HepG2 (cell line): ENCODE results near the gene A4GNT. TPM values are rescaled to one million over a fixed set of nuclear protein-coding genes. Genes with fewer than 3 reads are reported as not detected.

Experiments
- ARID4A ChIP-seq: sonication (generic); formaldehyde crosslinking; IDR thresholded peaks from 2 replicates; pipeline ENCODE4 v1.5.0; 2020; ENCODE audit warnings: mild to moderate bottlenecking, missing genetic modification reagents, borderline replicate concordance
- BRD4 ChIP-seq: sonication (generic); formaldehyde crosslinking; IDR thresholded peaks from 2 replicates; pipeline ENCODE4 v1.4.0; 2020; ENCODE audit warnings: missing genetic modification reagents
- POGZ ChIP-seq: sonication (generic); formaldehyde crosslinking; IDR thresholded peaks from 2 replicates; pipeline ENCODE4 v1.4.0; 2020; ENCODE audit warnings: mild to moderate bottlenecking, missing genetic modification reagents
- PRDM10 ChIP-seq: sonication (generic); formaldehyde crosslinking; IDR thresholded peaks from 2 replicates; pipeline ENCODE4 v1.4.0; 2020; ENCODE audit warnings: low read depth, missing genetic modification reagents
- REST ChIP-seq, 2 experiments: IDR thresholded peaks; 2 replicates each; pipeline ENCODE4 v1.6.1; 2011 to 2012; ENCODE audit warnings: low read length in 2 of 2, borderline replicate concordance in 1 of 2, low read depth in 1 of 2, mild to moderate bottlenecking in 1 of 2, moderate library complexity in 1 of 2
- TBX3 ChIP-seq: fragments of 450-650 bp; IDR thresholded peaks from 2 replicates; pipeline ENCODE4 v1.6.1; 2017; ENCODE audit warnings: antibody characterized with exemption, mild to moderate bottlenecking, inconsistent platforms, borderline replicate concordance
- ZNF180 ChIP-seq: sonication (generic); formaldehyde crosslinking; IDR thresholded peaks from 2 replicates; pipeline ENCODE4 v1.4.0; 2020; ENCODE audit warnings: low read depth, missing genetic modification reagents, borderline replicate concordance
- ZNF24 ChIP-seq: fragments of 450-650 bp; IDR thresholded peaks from 2 replicates; pipeline ENCODE4 v1.6.1; 2017; ENCODE audit warnings: antibody characterized with exemption, mild to moderate bottlenecking
- ZNF468 ChIP-seq: sonication (generic); formaldehyde crosslinking; IDR thresholded peaks from 2 replicates; pipeline ENCODE4 v1.8.0; 2022; ENCODE audit warnings: mild to moderate bottlenecking, moderate library complexity, missing genetic modification reagents
- ZNF891 ChIP-seq: sonication (generic); formaldehyde crosslinking; IDR thresholded peaks from 2 replicates; pipeline ENCODE4 v1.5.0; 2020; ENCODE audit warnings: mild to moderate bottlenecking, missing genetic modification reagents
- polyA plus RNA-seq, 8 experiments: library from polyadenylated mRNA; depleted of rRNA in 3 of 8; stranded (reverse) in 7 of 8; unstranded in 1 of 8; fragments of >200 nt; fragmentation: Illumina TruSeq in 4 of 8; extraction: Trizol in 4 of 8; gene quantifications; 2 replicates each; pipeline versions ENCODE4 v1.2.1 to v1.2.3, GENCODE V29; 2011 to 2016; ENCODE audit warnings: low read depth in 4 of 8, missing spikeins in 1 of 8, mixed read lengths in 1 of 8; ENCODE audit not compliant: insufficient read depth in 1 of 8
- total RNA-seq, 5 experiments: library from RNA; depleted of rRNA; stranded (reverse); fragments of >200 nt; fragmentation: Illumina TruSeq; extraction: Trizol; gene quantifications; 2 replicates each; pipeline ENCODE4 v1.2.3, GENCODE V29; 2016; ENCODE audit warnings: low read depth in 1 of 5
- TF ChIP-seq, protein P1 (sequence below): sonication (generic); formaldehyde crosslinking; IDR thresholded peaks from 2 replicates; pipeline ENCODE4 v1.4.0; 2020; ENCODE audit warnings: low read depth, mild to moderate bottlenecking, missing genetic modification reagents
- TF ChIP-seq, protein P2 (sequence below): sonication (generic); formaldehyde crosslinking; conservative IDR thresholded peaks from 2 replicates; pipeline ENCODE4 v1.4.0; 2020; ENCODE audit warnings: missing genetic modification reagents

The A4GNT gene
- total and polyA plus RNA-seq, 2 of the 13 experiments (the other 11 are each of a cell fraction or from before 2014, with no cell fraction given), result not detected

DNA sequence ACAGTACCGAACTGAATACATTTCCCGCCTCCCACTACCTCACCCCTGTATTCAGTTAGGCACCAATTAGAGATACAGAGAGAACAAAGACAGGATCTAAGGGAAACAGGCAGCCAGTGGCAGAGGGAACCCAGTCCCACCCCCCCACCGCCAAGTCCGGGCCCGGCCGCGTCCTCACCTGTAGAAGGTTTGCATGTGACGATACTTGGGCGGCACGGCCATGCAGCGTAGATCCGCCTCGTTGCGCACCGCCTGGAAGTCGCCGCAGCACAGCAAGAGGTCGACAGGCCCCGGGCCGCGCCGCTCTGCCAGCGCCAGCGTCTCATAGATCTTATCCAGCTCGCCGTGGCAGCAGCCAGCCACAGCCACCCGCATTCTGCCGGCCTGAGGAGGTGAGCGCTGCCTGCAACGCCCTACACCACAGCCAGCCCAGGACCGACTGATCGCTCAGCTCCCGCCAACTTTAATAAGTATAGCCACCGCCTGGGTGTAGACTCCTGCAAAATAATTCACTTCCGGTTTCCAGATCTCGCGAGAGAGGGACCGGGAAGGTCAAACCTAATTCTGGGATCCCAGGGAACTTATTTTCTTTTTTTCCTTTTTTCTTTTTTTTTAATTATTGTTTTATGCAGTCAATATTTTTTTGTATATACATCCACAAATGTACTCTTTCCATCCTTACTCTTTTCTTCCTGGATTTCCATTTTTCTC is 42.4 kb upstream of the A4GNT start, which contains the start of gene DBR1 (continued):
- TF ChIP-seq ARID4A (CRISPR knock-in tag), result peak; percentile 89
- peak; percentile 74; the same call in 1 of the 2 replicates for TF ChIP-seq BRD4 (CRISPR knock-in tag)
- TF ChIP-seq, protein P1, sequence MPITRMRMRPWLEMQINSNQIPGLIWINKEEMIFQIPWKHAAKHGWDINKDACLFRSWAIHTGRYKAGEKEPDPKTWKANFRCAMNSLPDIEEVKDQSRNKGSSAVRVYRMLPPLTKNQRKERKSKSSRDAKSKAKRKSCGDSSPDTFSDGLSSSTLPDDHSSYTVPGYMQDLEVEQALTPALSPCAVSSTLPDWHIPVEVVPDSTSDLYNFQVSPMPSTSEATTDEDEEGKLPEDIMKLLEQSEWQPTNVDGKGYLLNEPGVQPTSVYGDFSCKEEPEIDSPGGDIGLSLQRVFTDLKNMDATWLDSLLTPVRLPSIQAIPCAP (CRISPR knock-in tag), result 0 out of 2 replicates have a peak, but pooled peaks have one; percentile 47
- TF ChIP-seq REST (IDR thresholded peaks at IDR 0.05; ENCODE audit: borderline replicate concordance in 1 of 2, low read depth in 1 of 2, low read length in 2 of 2), result peak in 1 of 2 experiments; percentile 74; a peak in 2 of 4 replicates
- TF ChIP-seq PRDM10, result peak; percentile 46; the same call in 1 of the 2 replicates
- TF ChIP-seq ZNF468 (CRISPR knock-in tag), result no peak
- TF ChIP-seq POGZ (CRISPR knock-in tag), result peak; percentile 41; the same call in 1 of the 2 replicates
- TF ChIP-seq TBX3, result no peak
- TF ChIP-seq, protein P2, sequence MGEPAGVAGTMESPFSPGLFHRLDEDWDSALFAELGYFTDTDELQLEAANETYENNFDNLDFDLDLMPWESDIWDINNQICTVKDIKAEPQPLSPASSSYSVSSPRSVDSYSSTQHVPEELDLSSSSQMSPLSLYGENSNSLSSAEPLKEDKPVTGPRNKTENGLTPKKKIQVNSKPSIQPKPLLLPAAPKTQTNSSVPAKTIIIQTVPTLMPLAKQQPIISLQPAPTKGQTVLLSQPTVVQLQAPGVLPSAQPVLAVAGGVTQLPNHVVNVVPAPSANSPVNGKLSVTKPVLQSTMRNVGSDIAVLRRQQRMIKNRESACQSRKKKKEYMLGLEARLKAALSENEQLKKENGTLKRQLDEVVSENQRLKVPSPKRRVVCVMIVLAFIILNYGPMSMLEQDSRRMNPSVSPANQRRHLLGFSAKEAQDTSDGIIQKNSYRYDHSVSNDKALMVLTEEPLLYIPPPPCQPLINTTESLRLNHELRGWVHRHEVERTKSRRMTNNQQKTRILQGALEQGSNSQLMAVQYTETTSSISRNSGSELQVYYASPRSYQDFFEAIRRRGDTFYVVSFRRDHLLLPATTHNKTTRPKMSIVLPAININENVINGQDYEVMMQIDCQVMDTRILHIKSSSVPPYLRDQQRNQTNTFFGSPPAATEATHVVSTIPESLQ (CRISPR knock-in tag), result 0 out of 2 replicates have a peak, but pooled peaks have one; percentile 32
- no peak for TF ChIP-seq ZNF891 (CRISPR knock-in tag)
- no peak for TF ChIP-seq ZNF24
- no peak for TF ChIP-seq ZNF180 (CRISPR knock-in tag)
